SK-N-SH (cell line): Measurements from ENCODE around the gene NUAK2. TPM values are rescaled to one million over a fixed set of nuclear protein-coding genes. Genes with fewer than 3 reads are reported as not detected.

Experiments used
- CTCF ChIA-PET: fragments of 300-600, 350-600 bp; formaldehyde crosslinking; extraction: SDS; loops from one replicate; lab custom pipeline; 2021; lab: Yijun Ruan, JAX
- POLR2A ChIA-PET: fragments of 350-600 bp; sonication (Branson Sonifier 250); formaldehyde crosslinking; extraction: SDS; loops from one replicate; lab custom pipeline; 2020; ENCODE audit warnings: antibody characterized with exemption, inconsistent platforms; lab: Yijun Ruan, JAX
- DNase-seq: peaks from one replicate; pipeline ENCODE4 v3.0.0; 2012
- H2AFZ ChIP-seq: fragments of 200-600 bp; sonication (generic); 2 replicates; pipeline ENCODE4 v1.8.1; 2016; ENCODE audit warnings: antibody characterized with exemption, mild to moderate bottlenecking, low read depth
- H3F3A ChIP-seq: fragments of 200-600 bp; sonication (generic); replicated peaks from 2 replicates; pipeline ENCODE3; 2016; ENCODE audit warnings: antibody characterized with exemption, mild to moderate bottlenecking; ENCODE audit not compliant: insufficient read depth
- H3K27ac ChIP-seq, 2 experiments: fragments of 200-500 bp in 1 of 2; fragments of 200-600 bp in 1 of 2; sonication (Bioruptor generic) in 1 of 2; sonication (generic), shearing (Covaris generic) in 1 of 2; 2 replicates each; pipeline versions ENCODE4 v1.5.1 to v1.6.1; 2014 to 2016; ENCODE audit warnings: low read depth in 2 of 2, inconsistent platforms in 1 of 2, low read length in 1 of 2, mild to moderate bottlenecking in 1 of 2, mixed read lengths in 1 of 2
- H3K27me3 ChIP-seq: fragments of 200-600 bp; sonication (generic), shearing (Covaris generic); 2 replicates; pipeline ENCODE4 v1.6.1; 2016; ENCODE audit warnings: mixed run types; ENCODE audit not compliant: insufficient read depth
- H3K36me3 ChIP-seq, 2 experiments: fragments of 200-500 bp in 1 of 2; fragments of 200-600 bp in 1 of 2; sonication (Bioruptor generic) in 1 of 2; sonication (generic) in 1 of 2; replicated peaks in 1 of 2; 2 replicates each; pipeline versions ENCODE3 to v1.5.1; 2014 to 2016; ENCODE audit warnings: low read length in 1 of 2, mild to moderate bottlenecking in 1 of 2; ENCODE audit not compliant: insufficient read depth in 2 of 2, control insufficient read depth in 1 of 2
- H3K4me1 ChIP-seq, 2 experiments: fragments of 200-500 bp in 1 of 2; fragments of 200-600 bp in 1 of 2; sonication (Bioruptor generic) in 1 of 2; sonication (generic), shearing (Covaris generic) in 1 of 2; 2 replicates each; pipeline versions ENCODE4 v1.5.1 to v1.6.1; 2014 to 2016; ENCODE audit warnings: low read depth in 1 of 2, low read length in 1 of 2, mixed run types in 1 of 2; ENCODE audit not compliant: insufficient read depth in 2 of 2, control insufficient read depth in 1 of 2
- H3K4me2 ChIP-seq: fragments of 200-600 bp; sonication (generic), shearing (Covaris generic); 2 replicates; pipeline ENCODE4 v1.6.1; 2017; ENCODE audit warnings: mixed run types
- H3K4me3 ChIP-seq, 2 experiments: fragments of 200-500 bp in 1 of 2; fragments of 200-600 bp in 1 of 2; sonication (Bioruptor generic) in 1 of 2; sonication (generic), shearing (Covaris generic) in 1 of 2; 2 replicates each; pipeline versions ENCODE4 v1.5.1 to v1.8.1; 2014 to 2016; ENCODE audit warnings: low read depth in 2 of 2, inconsistent platforms in 1 of 2, low read length in 1 of 2, mild to moderate bottlenecking in 1 of 2, mixed read lengths in 1 of 2, moderate library complexity in 1 of 2
- H3K79me2 ChIP-seq: fragments of 200-600 bp; sonication (generic); 2 replicates; pipeline ENCODE4 v1.8.1; 2017; ENCODE audit warnings: mild to moderate bottlenecking; ENCODE audit not compliant: insufficient read depth
- H3K9ac ChIP-seq: fragments of 200-600 bp; sonication (generic); 2 replicates; pipeline ENCODE4 v1.6.1; 2017; ENCODE audit warnings: mixed run types
- H3K9me2 ChIP-seq: fragments of 200-600 bp; sonication (generic); 2 replicates; pipeline ENCODE4 v1.6.1; 2017; ENCODE audit warnings: mixed run types
- H3K9me3 ChIP-seq: fragments of 200-600 bp; sonication (generic); 2 replicates; pipeline ENCODE4 v1.6.1; 2017; ENCODE audit warnings: mixed run types, mild to moderate bottlenecking, moderate library complexity
- H4K20me1 ChIP-seq: fragments of 200-600 bp; sonication (generic); 2 replicates; pipeline ENCODE4 v1.6.1; 2017; ENCODE audit warnings: mild to moderate bottlenecking, mixed run types; ENCODE audit not compliant: insufficient read depth
- CHD2 ChIP-seq: fragments of 150-350 bp; IDR thresholded peaks from 2 replicates; pipeline ENCODE4 v1.6.1; 2018; ENCODE audit warnings: low read length; ENCODE audit not compliant: partially characterized antibody
- CTCF ChIP-seq: fragments of 200-600 bp; sonication (generic); IDR thresholded peaks from 2 replicates; pipeline ENCODE4 v1.6.1; 2017; ENCODE audit warnings: antibody characterized with exemption, mild to moderate bottlenecking, moderate library complexity
- GABPA ChIP-seq: IDR thresholded peaks from 2 replicates; pipeline ENCODE4 v1.4.0; 2012; ENCODE audit warnings: low read depth, mild to moderate bottlenecking
- GATA2 ChIP-seq: sonication (generic); formaldehyde crosslinking; IDR thresholded peaks from 2 replicates; pipeline ENCODE4 v1.5.0; 2020; ENCODE audit warnings: mild to moderate bottlenecking, missing genetic modification reagents
- MXI1 ChIP-seq: IDR thresholded peaks from 2 replicates; pipeline ENCODE4 v1.6.1; 2012; ENCODE audit warnings: mild to moderate bottlenecking, low read depth, low read length, improper control_type of control experiment
- RAD21 ChIP-seq: IDR thresholded peaks from 2 replicates; pipeline ENCODE4 v1.6.1; 2012; ENCODE audit warnings: mild to moderate bottlenecking, low read length
- SMC3 ChIP-seq: IDR thresholded peaks from 2 replicates; pipeline ENCODE4 v1.6.1; 2012; ENCODE audit warnings: low read depth, low read length, improper control_type of control experiment
- TAF1 ChIP-seq: IDR thresholded peaks from 2 replicates; pipeline ENCODE4 v1.6.1; 2012; ENCODE audit warnings: low read depth, mild to moderate bottlenecking, low read length, moderate library complexity, borderline replicate concordance
- TEAD4 ChIP-seq: IDR thresholded peaks from 2 replicates; pipeline ENCODE4 v1.4.0; 2012; ENCODE audit warnings: mild to moderate bottlenecking, borderline replicate concordance; ENCODE audit not compliant: insufficient read depth
- ZBTB33 ChIP-seq: IDR thresholded peaks from 2 replicates; pipeline ENCODE4 v1.4.0; 2012; ENCODE audit warnings: low read depth, borderline replicate concordance
- WGBS: methylation state at CpG from one replicate; pipeline ENCODE4 v1.1.6; 2017; ENCODE audit warnings: low lambda C conversion rate; 5-methylcytosine and 5-hydroxymethylcytosine counted together
- polyA plus RNA-seq, 3 experiments: library from polyadenylated mRNA; depleted of rRNA; stranded (reverse); fragments of >200 nt; gene quantifications; 2 replicates each; pipeline ENCODE4 v1.2.3, GENCODE V29; 2012
- TF ChIP-seq, protein P1 (sequence below): IDR thresholded peaks from 2 replicates; pipeline ENCODE4; 2012
- TF ChIP-seq, protein P2 (sequence below): fragments of 150-350 bp; IDR thresholded peaks from 2 replicates; pipeline ENCODE4 v1.6.1; 2017; ENCODE audit warnings: antibody characterized with exemption, low read length, low read depth, borderline replicate concordance
- TF ChIP-seq, protein P3 (sequence below): IDR thresholded peaks from 2 replicates; pipeline ENCODE4 v1.4.0; 2012; ENCODE audit warnings: low read depth, borderline replicate concordance

Gene NUAK2
- polyA plus RNA-seq, 1 of the 3 experiments (the other 2 are of a cell fraction): 11.1 TPM

- TF ChIP-seq CTCF (peak; percentile 98), RAD21 (peak; percentile 79)
- TF ChIP-seq, protein P1, sequence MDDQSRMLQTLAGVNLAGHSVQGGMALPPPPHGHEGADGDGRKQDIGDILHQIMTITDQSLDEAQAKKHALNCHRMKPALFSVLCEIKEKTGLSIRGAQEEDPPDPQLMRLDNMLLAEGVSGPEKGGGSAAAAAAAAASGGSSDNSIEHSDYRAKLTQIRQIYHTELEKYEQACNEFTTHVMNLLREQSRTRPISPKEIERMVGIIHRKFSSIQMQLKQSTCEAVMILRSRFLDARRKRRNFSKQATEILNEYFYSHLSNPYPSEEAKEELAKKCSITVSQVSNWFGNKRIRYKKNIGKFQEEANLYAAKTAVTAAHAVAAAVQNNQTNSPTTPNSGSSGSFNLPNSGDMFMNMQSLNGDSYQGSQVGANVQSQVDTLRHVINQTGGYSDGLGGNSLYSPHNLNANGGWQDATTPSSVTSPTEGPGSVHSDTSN: no peak
Observed at GRCh38 chr1:205335692-205336091, 14.1 kb upstream of the NUAK2 start (continued).

DNA sequence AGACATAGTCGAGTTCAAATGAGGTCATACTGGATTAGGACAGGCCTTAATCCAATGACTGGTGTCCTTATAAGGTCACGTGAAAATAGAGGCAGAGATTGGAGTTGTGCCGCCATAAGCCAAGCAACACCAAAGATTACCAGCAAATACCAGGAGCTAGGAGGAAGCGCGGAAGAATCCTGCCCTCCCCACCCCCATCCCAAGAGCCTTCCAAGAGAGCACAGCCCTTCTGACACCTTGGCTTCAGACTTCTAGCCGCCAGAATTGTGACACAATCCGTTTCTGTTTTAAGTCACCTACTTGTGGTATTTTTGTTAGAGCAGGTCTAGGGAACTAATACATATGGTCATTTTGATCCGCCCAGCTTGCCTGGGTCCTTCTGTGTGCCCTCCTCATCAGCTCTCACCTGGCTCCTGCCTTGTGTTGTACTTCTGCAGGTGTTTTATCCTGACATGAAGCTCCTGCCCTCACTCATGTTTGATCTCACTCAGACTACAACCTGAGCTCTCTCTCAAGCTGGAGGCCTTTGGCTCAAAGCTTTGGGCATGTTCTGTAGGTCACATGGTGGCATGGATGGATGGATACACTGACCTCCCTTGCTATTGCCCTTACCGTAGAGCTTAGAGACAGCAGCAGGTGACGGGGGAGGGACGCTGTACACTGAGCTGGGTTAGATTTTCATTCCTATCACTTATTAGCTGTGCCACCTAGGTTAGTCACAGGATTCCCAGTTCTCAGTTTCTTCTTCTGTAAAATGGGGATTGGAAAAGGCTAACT is 10.7 kb upstream of the NUAK2 start:
- Histone ChIP-seq H3K9me3 (no peaks in the 10 kb centered on the region), H3K4me3 (no peak overlapping the region), H3K36me3 (no peaks in the 10 kb centered on the region), H3K4me1 (no peaks in the 10 kb centered on the region), H3K9ac (no peak overlapping the region), H3K4me2 (no peak overlapping the region), H3K9me2 (no peaks in the 10 kb centered on the region), H3K27ac (no peak overlapping the region), H2AFZ (no peak overlapping the region), H3F3A (no peaks in the 10 kb centered on the region), H3K79me2 (no peaks in the 10 kb centered on the region), H4K20me1 (no peaks in the 10 kb centered on the region), H3K27me3 (no peaks in the 10 kb centered on the region; the same call in 1 of the 2 replicates)
- ChIA-PET CTCF (interaction anchor here (0.6 to 46.8 kb wide), 9 partner anchors 6 to 391 kb away, joined by 3 to 1368 read pairs (median 13); partner anchors contain the start of gene NUAK2), POLR2A (no interaction called here)
- WGBS: 77% methylated on average over 10 of the region's 11 CpGs
- DNase-seq: no peak
- TF ChIP-seq CHD2 (no peak), TEAD4 (no peak), MXI1 (no peak), SMC3 (no peak), GABPA (no peak)

- H3K9me2 ChIP-seq: no peaks in the 10 kb centered on the region
- H3F3A ChIP-seq: no peaks in the 10 kb centered on the region
- H2AFZ ChIP-seq: no peak overlapping the region
- CTCF ChIA-PET: interaction anchor here (1.0 to 46.8 kb wide), 4 partner anchors 9 to 198 kb away, joined by 4 to 1368 read pairs (median 48); no protein-coding TSS in a partner anchor
- peaks cover 0 to 2% of the 10 kb centered on the region in 2 experiments; a peak in 3 of 4 replicates for H3K4me1 ChIP-seq
- no peak overlapping the region for H3K4me2 ChIP-seq
- H4K20me1 ChIP-seq: no peaks in the 10 kb centered on the region
- POLR2A ChIA-PET: no interaction called here
- H3K9ac ChIP-seq: no peak overlapping the region
- TF ChIP-seq TAF1 (no peak), ZBTB33 (no peak), GATA2 (CRISPR knock-in tag) (no peak), CHD2 (no peak), TEAD4 (no peak), SMC3 (no peak)
- TF ChIP-seq, protein P2, sequence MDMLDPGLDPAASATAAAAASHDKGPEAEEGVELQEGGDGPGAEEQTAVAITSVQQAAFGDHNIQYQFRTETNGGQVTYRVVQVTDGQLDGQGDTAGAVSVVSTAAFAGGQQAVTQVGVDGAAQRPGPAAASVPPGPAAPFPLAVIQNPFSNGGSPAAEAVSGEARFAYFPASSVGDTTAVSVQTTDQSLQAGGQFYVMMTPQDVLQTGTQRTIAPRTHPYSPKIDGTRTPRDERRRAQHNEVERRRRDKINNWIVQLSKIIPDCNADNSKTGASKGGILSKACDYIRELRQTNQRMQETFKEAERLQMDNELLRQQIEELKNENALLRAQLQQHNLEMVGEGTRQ: no peak
- TF ChIP-seq, protein P3, sequence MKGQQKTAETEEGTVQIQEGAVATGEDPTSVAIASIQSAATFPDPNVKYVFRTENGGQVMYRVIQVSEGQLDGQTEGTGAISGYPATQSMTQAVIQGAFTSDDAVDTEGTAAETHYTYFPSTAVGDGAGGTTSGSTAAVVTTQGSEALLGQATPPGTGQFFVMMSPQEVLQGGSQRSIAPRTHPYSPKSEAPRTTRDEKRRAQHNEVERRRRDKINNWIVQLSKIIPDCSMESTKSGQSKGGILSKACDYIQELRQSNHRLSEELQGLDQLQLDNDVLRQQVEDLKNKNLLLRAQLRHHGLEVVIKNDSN: no peak
- 62% methylated on average over 2 of the region's 2 CpGs for WGBS
- H3K27me3 ChIP-seq: no peaks in the 10 kb centered on the region; the same call in 1 of the 2 replicates
- no peaks in the 10 kb centered on the region for H3K79me2 ChIP-seq
- no peaks in the 10 kb centered on the region for H3K36me3 ChIP-seq
- no peak for DNase-seq
- H3K27ac ChIP-seq: no peak overlapping the region
- H3K4me3 ChIP-seq: no peak overlapping the region
- no peaks in the 10 kb centered on the region for H3K9me3 ChIP-seq
Observed at GRCh38 chr1:205330150-205330549, 8.6 kb upstream of the NUAK2 start.
